ENCODE measurements around the gene FTSJ3. TPM values are rescaled to one million over a fixed set of nuclear protein-coding genes. Genes with fewer than 3 reads are reported as not detected.

Gene FTSJ3
- total and polyA plus RNA-seq, 2 of the 13 experiments (the other 11 are each of a cell fraction or from before 2014, with no cell fraction given), result 26.0 to 64.2 TPM

GRCh38 chr17:63816123-63816522, 11.3 kb downstream of the FTSJ3 start:
- no peak overlapping the region for H2AFZ ChIP-seq (ENCODE audit: low read length)
- peaks cover 14% of the 10 kb centered on the region; the same call in 1 of the 2 replicates for H3K4me1 ChIP-seq (ENCODE audit: insufficient read depth, low read length)
- intact Hi-C loops (cut with micrococcal nuclease; ENCODE audit: unreplicated experiment) (no loop called here), in situ Hi-C loops (cut with HindIII; ENCODE audit: extremely low pct_ligation_motif_present, low pct_unique_long_range_greater_than_20kb) (no loop called here)
- H3K79me2 ChIP-seq (ENCODE audit: insufficient read depth, low read length), result no peaks in the 10 kb centered on the region
- POLR2A ChIA-PET, result no interaction called here
- peaks cover 58 to 97% of the 10 kb centered on the region in 2 experiments for H3K36me3 ChIP-seq (replicated peaks in 1 of 2; ENCODE audit: control insufficient read depth in 1 of 2, insufficient read depth in 2 of 2, low read length in 2 of 2)
- peaks cover 3% of the 10 kb centered on the region; the same call in 1 of the 2 replicates for H4K20me1 ChIP-seq (ENCODE audit: insufficient read depth, low read length)
- CTCF ChIA-PET (ENCODE audit: low intra/inter-chr PET ratio, low total read pairs), result no interaction called here
- no TSS peak for BruUV-seq (replicated peaks)
- H3K4me2 ChIP-seq (ENCODE audit: low read depth, low read length), result no peak overlapping the region
- FAIRE-seq (no peak), DNase-seq (ENCODE audit: low spot score) (no peak), ATAC-seq (no peak)
- H3K9me3 ChIP-seq (ENCODE audit: low read length), result no peaks in the 10 kb centered on the region
- no peak overlapping the region for H3K27ac ChIP-seq (ENCODE audit: extremely low read length, insufficient read depth, low read length)
- H3K4me3 ChIP-seq (replicated peaks in 1 of 3; ENCODE audit: insufficient read depth in 1 of 3, low read depth in 2 of 3, low read length in 3 of 3), result no peak overlapping the region
- 94% methylated on average over 2 of the region's 2 CpGs for WGBS (ENCODE audit: low lambda C conversion rate)
- no peaks in the 10 kb centered on the region for H3K27me3 ChIP-seq (ENCODE audit: control insufficient read depth in 1 of 2, insufficient read depth in 2 of 2, low read length in 2 of 2)
- no peak overlapping the region for H3K9ac ChIP-seq (ENCODE audit: insufficient read depth, low read depth, low read length)
- TF ChIP-seq ZNF280D (CRISPR knock-in tag; IDR thresholded peaks at IDR 0.05) (no peak), MAFK (conservative IDR thresholded peaks at IDR 0.05 in 1 of 2, IDR thresholded peaks at IDR 0.05 in 1 of 2; ENCODE audit: low read length in 2 of 2) (peak; percentile 65 to 69; a peak in 3 of 4 replicates), MAFF (IDR thresholded peaks at IDR 0.05; ENCODE audit: low read depth, low read length) (peak; percentile 64)

GRCh38 chr17:63809970-63810369, 17.5 kb downstream of the FTSJ3 start:
- DNase-seq (ENCODE audit: low spot score), result no peak
- ChIA-PET POLR2A (interaction anchor here (1.3 kb wide), 1 partner anchor 11 kb away, joined by 3 read pairs; no protein-coding TSS in a partner anchor), CTCF (ENCODE audit: low intra/inter-chr PET ratio, low total read pairs) (no interaction called here)
- Histone ChIP-seq H3K4me2 (ENCODE audit: low read depth, low read length) (no peak overlapping the region), H3K79me2 (ENCODE audit: insufficient read depth, low read length) (no peaks in the 10 kb centered on the region), H3K27ac (ENCODE audit: extremely low read length, insufficient read depth, low read length) (no peak overlapping the region), H4K20me1 (ENCODE audit: insufficient read depth, low read length) (no peaks in the 10 kb centered on the region), H3K9me3 (ENCODE audit: low read length) (no peaks in the 10 kb centered on the region), H3K4me3 (replicated peaks in 1 of 3; ENCODE audit: insufficient read depth in 1 of 3, low read depth in 2 of 3, low read length in 3 of 3) (no peak overlapping the region), H2AFZ (ENCODE audit: low read length) (no peak overlapping the region), H3K9ac (ENCODE audit: insufficient read depth, low read depth, low read length) (no peak overlapping the region), H3K27me3 (ENCODE audit: control insufficient read depth in 1 of 2, insufficient read depth in 2 of 2, low read length in 2 of 2) (no peaks in the 10 kb centered on the region), H3K36me3 (replicated peaks in 1 of 2; ENCODE audit: control insufficient read depth in 1 of 2, insufficient read depth in 2 of 2, low read length in 2 of 2) (peaks cover 52 to 96% of the 10 kb centered on the region in 2 experiments), H3K4me1 (ENCODE audit: insufficient read depth, low read length) (no peaks in the 10 kb centered on the region)
- intact Hi-C loops (cut with micrococcal nuclease; ENCODE audit: unreplicated experiment), result no loop called here
- FAIRE-seq, result no peak
- no peak for ATAC-seq
- 91% methylated on average over 9 of the region's 9 CpGs for WGBS (ENCODE audit: low lambda C conversion rate)
- BruUV-seq (replicated peaks), result no TSS peak
- in situ Hi-C loops (cut with HindIII; ENCODE audit: extremely low pct_ligation_motif_present, low pct_unique_long_range_greater_than_20kb), result no loop called here
- TF ChIP-seq IRF1 (CRISPR knock-in tag; IDR thresholded peaks at IDR 0.05; ENCODE audit: low read depth) (no peak), ZNF331 (CRISPR knock-in tag; IDR thresholded peaks at IDR 0.05) (no peak), PAXIP1 (CRISPR knock-in tag; conservative IDR thresholded peaks at IDR 0.05) (no peak), JDP2 (CRISPR knock-in tag; IDR thresholded peaks at IDR 0.05; ENCODE audit: borderline replicate concordance) (no peak), NR3C1 (CRISPR knock-in tag; IDR thresholded peaks at IDR 0.05) (no peak), ETS1 (CRISPR knock-in tag; IDR thresholded peaks at IDR 0.05) (no peak)

Measured in HepG2 (cell line).